Stimulated activated CD8-positive, alpha-beta memory T cell treated with anti-CD3 and anti-CD28 coated beads, Interleukin-12 subunit alpha, Interleukin-12 subunit beta, amount 100 ng/mL, for 24 hours (primary cell): ENCODE results near the gene SMIM11.
"Not testable (repeated sequence)": the region's sequence is repeated elsewhere in the genome, so short reads cannot be mapped to it uniquely, and the experiment has no call there.

Experiments used
- DNase-seq: peaks from one replicate; pipeline ENCODE4 v3.0.0-alpha.2; 2020; ENCODE audit errors: extremely low read depth

SMIM11 gene

DNA sequence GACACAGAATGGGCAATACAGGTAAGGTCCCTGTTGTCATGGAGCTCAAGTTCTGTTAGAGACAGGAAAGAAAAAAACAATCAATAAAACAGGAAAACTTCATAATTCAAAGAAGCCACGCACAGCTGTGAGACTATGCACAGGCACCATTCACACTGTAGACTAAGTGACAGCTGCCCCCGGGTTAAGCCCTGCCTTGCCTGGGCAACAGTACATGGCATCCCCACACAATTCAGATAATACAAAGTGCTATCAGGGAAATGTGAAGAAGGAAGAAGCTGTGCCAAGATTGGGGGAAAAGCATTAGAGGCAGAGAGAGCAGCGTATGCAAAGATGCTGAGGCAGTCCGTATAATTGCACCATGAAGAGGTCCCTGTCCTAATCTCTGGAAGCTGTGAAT, 20.5 kb upstream of the SMIM11 start:
- DNase-seq: no peak

DNA sequence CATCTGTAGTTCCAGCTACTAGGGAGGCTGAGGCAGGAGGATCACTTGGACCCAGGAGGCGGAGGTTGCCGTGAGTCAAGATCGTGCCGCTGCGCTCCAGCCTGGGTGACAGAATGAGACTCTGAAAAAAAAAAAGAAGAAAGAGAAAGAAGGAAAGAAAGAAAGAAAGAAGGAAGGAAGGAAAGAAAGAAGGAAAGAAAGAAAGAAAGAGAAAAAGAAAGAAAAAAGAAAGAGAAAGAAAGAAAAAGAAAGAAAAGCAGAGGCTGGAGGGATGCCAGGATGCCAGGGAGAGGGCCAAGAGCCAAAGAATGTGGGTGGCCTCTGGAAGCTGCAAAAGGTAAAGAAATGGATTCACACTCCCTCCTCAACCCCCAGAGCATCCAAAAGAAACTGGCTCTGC, 19.7 kb upstream of the SMIM11 start:
- DNase-seq: no peak

GRCh38 chr21:34357889-34358288, 17.4 kb upstream of the SMIM11 start:
- no peak for DNase-seq

DNA sequence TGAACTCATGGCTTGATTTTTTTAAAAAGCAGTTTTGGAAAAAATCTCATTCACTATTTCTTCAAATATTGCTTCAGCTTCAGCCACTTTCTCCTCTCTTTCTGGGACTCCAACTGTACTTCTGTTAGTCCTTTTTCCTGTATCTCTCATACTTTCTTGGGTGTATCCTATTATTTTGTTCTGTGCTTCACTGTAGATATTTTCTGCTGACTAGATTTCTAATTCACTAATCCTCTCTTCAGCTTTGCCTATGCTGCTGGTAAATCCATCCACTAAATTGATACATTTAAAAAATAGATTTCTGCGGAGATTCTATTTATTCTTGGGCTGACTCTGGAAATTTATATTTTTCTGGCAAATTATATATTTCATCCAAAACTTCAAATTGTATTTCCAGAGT, 16.4 kb upstream of the SMIM11 start:
- DNase-seq: no peak

DNA sequence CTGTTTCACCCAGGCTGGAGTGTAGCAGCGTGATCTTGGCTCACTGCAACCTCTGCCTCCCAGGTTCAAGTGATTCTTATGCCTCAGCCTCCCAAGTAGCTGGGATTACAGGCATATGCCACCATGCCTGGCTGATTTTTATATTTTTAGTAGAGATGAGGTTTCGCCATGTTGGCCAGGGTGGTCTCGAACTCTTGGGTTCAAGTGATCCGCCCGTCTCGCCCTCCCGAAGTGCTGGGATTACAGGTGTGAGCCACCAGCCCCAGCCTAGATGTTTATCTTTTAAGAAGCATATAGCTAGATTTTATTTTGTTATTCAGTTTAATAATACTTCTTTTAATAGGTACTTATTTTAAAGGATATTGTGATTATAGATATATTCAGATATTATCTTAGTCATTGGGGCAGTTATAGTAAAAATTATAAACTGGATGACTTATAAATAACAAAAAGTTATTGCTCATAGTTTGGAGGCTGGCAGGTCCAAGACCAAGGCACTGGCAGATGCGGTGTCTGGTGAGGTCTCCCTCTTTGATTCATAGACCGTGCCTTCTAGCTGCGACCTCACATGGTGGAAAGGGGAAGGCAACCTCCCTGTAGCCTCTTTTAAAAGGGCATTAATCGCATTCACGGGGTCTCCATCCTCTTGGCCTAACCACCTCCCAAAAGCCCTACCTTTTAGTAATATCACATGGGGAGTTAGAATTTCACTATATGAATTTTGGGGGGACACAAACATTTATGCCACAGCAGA, 14.6 kb upstream of the SMIM11 start:
- DNase-seq: no peak

DNA sequence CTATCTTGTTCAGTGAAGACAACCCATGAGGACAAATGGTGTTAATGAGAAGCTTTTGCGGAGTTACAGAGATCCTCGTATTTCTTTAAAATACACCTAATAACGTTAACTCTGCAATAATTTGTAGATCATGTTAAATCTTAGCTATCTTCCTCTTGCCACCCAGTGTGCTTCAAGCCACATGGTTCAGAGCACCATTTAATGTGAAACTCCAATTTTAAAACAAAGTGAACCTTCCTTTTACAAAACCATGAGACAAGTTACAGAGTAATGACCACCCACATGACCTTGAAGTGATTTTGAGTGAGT, 13.2 kb upstream of the SMIM11 start:
- no peak for DNase-seq

- DNase-seq: no peak
Observed at GRCh38 chr21:34362670-34363069, 12.6 kb upstream of the SMIM11 start.

DNA sequence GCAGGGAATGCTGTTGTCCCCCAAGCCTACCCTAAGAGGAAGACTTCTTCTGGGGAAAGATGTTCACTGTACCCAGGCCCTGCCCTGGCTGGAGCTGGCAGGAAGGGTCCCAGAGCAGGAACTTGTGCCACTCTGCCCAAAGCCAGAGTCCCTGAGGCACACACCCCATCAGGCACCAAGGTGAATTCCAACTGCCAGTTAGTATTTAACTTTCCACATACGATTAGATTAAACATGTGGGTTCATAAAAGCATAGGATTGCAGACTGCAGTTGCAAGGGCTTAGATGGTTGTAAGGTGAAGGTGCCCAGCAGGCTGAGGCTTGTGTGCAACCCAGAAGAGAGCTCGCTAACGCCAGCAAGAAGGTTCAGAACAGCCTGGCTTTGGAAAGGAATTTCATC, 11.6 kb upstream of the SMIM11 start, which contains the start of gene KCNE2:
Gene KCNE2, plus strand, starts transcription at position 274 of the 400 bp plus-strand sequence. CDS start 6,473 bp downstream, outside the sequence.
- no peak for DNase-seq

GRCh38 chr21:34364921-34365320, 10.4 kb upstream of the SMIM11 start:
- no peak for DNase-seq

DNA sequence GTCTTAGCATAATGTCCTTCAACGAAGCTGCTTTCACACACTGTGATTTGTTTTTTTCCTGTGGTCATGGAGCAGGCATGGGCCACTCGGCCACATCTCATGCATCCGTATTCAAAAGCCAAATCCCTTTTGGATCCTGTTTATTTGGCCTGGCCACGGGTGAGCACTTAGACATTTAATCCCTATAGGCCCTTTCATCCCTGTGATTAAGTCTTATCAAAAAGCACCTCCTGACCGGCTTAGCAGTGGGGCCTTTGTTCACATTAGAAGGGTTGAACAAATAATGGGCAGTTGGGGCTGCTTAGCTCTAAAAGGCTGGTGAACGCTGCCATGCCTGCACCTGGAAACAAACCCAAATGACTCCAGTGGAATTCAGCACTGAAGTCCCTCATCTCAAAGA, 9.5 kb upstream of the SMIM11 start:
- no peak for DNase-seq

- DNase-seq: peak; percentile 20
Observed at GRCh38 chr21:34367320-34367935, 7.9 kb upstream of the SMIM11 start.

GRCh38 chr21:34369741-34370140, 5.6 kb upstream of the SMIM11 start:
- no peak for DNase-seq

GRCh38 chr21:34372321-34372720, 3.0 kb upstream of the SMIM11 start:
- no peak for DNase-seq

- not testable (repeated sequence) for DNase-seq
Observed at GRCh38 chr21:34374462-34374861, 845 bp upstream of the SMIM11 start.

DNA sequence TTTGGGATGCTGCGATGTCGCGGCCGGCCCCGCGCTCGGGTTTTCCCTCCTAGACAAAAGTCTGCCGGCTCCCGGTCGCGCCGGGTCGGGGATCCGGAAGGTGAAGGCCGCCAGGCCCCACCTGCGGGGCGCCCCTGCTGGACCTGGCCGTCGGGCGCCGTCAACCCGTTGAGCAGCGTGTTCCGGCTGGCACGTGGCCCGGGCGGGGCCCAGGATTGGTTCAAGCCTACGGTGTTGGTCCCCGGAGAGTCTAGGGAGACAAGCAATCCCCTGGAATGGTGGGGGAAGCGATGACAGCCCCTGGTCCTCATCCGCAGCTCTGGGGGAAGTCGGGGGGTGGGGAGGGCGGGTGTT, 289 bp downstream of the SMIM11 start:
- DNase-seq: not testable (repeated sequence)

DNA sequence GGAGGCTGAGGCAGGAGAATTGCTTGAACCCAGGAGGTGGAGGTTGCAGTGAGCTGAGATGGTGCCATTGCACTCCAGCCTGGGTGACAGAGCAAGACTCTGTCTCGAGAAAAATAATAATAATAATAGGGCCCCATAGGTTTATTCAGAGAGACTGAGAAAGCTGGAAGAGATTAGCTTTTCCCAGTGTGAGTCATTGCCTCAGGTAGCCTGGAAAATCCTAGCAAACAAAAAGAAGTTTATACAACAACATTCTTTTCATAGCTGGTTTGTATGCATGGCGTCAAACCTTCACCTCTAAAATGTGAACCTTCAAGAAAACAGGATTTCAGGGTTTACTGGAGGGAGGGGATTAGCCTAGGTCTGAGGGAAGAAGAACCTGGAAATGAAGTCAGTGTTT, 7.8 kb downstream of the SMIM11 start:
- not testable (repeated sequence) for DNase-seq

- DNase-seq: not testable (repeated sequence)
Observed at GRCh38 chr21:34383724-34384415, 8.6 kb downstream of the SMIM11 start.

DNA sequence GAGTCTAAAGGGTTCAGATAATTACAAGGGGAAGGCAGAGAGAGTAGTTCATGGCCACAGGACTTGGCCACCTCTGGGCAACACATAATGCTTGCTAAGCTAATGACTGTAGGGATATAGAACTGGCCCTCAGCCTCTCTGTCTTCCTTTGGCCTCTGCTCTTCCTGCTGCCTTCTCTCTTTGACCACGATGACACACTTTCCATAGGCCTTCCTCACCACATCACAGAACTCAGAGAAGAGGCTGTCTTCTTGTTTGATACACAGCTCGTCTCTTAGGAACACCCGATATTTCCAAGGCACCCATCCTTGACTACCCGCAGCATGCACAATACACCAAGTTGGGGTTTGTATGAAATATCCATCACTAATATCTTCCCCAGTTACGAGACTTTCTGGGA, 25.2 kb downstream of the SMIM11 start:
- DNase-seq: not testable (repeated sequence)

DNA sequence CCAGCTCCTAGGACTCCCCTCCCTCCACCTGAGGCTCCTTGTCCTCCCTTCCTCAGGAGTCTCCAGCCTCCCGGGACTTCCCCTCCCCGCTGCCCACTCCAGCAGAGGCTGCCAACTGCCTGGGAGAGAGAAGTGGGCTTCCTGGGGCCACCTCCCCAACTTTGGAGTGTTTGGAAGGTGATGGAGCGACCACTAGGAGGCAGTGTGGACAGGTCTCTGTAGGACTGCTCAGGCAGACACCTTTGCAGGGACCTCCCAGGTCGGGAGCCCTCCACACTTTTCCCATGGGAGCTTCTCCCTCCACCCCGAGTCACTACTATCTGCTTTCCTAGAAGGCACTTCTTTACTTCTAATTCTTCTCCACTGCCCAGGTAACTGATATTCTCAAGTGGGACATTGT, 29.4 kb downstream of the SMIM11 start:
- not testable (repeated sequence) for DNase-seq

GRCh38 chr21:34405686-34406085, 30.4 kb downstream of the SMIM11 start:
- DNase-seq: not testable (repeated sequence)

- DNase-seq: not testable (repeated sequence)
Observed at GRCh38 chr21:34406102-34406501, 30.8 kb downstream of the SMIM11 start.

GRCh38 chr21:34406676-34407075, 31.4 kb downstream of the SMIM11 start:
- DNase-seq: not testable (repeated sequence)

DNA sequence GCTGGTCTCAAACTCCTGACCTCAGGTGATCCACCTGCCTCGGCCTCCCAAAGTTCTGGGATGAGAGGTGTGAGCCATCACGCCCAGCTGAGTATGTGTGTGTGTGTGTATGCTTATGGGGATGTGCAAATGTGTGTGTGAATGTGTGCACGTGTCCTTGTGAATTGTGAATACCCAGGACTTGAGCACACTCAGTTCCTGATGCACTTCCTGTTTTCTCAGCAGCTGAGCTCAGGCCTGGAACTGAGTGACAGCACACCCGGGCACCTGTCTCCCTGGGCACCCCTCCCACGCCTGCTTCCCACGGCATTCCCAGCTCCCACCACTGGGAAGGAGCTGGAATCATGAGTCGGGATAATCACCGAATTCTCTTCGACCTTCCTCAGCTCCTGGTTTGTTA, 32.0 kb downstream of the SMIM11 start:
- not testable (repeated sequence) for DNase-seq
